ENCODE results near the gene SRCIN1.
A peak's percentile ranks its signal among the peaks of the same experiment; 100 is the strongest.
"Not testable (repeated sequence)": the region's sequence is repeated elsewhere in the genome, so short reads cannot be mapped to it uniquely, and the experiment has no call there.

SRCIN1 gene

DNA sequence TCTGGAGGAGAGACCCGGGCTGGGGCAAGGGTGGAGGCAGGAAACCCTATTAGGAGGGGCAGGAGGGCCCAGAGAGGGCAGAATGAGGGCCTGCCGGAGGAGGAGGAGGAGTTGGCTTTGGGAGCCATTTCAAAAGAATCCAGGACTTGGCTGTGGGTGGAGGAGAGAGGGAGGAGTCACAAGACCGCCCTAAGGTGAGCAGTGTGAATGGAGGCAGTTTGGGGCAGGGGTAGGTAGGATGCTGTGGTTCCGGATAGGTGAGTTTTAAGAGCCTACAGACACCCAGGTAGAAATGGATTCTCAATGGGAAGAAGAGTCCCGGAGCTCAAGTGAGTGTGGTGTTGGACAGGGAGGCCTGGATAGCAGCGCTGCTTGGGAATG, 97.2 kb downstream of the SRCIN1 start:
- intact Hi-C loops (cut with DNase I) = no loop called here
- peak in 1 of 42 donors; percentile 17 for DNase-seq

DNA sequence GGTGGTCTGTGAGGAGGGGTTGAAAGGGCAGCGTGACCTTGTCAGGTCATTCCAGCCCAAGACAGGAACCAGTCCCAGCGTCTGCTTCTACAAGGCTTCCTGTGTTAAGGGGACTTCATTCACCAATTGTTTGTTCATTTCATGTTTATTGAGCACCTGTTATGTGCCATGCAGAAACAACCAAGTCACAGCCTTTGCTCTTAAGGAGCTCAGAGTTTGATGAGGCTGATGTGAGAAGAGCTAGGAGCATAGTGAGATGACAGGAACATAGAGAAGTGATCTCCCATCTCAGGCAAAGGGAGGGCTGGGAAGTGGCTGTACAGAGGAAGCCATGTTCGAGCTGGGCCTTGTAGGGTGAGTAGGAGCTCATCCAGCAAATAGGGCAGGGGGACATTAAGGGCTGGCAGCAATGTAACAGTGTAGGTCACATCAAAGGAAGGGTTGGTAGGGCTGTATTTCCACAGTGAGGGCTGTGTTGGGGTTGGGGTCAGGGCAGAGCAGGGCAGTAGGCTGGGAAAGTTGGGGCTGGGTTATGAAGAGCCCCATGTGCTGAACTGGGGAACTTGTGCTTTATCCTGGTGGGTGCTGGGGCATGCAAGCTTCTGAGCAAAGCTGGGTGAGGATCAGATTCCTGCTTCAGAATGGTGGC, 97.7 kb downstream of the SRCIN1 start:
- intact Hi-C loops (cut with DNase I) = no loop called here
- peak in 1 of 42 donors; percentile 10 for DNase-seq

DNA sequence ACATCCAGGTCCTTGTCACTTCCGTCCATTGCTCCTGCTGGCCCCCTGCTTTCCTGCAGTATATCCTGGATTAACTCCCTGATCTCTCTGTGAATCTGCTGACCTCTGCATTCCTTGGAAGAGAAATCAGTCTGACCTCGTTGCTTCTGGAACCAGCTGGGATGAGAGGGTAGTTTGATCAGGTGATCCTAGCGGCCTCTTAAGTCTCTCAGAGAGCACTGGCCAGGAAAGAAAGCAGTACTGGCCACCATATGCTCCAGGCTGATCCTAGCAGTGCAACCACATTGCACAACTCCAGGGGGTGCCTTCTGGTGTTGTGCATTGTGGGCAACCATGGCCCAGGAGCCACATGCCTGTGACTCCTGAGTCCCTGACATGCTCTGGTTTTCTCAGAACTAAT, 98.3 kb downstream of the SRCIN1 start:
- peak in 1 of 42 donors; percentile 10 for DNase-seq
- intact Hi-C loops (cut with DNase I) = no loop called here

DNA sequence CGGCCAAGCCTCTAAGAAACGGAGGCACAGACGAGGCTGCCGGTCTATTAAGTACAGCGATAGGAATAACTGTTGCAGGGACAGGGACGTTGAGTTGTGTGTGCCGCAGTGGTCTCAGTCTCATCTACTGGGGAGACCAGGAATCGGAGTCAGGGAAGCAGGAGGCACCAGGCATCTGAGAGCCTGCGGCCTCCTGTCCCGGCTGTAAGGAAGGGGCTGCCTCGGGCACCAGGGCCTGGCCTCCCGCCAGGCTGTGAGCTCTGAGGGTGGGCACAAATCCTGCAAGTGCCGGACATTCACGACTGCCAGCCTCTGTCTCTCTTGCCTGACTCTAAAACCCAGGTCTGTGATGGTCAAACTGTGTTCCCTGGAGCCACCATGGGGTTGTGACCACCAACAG, 101.5 kb downstream of the SRCIN1 start:
- DNase-seq = peak in 1 of 42 donors; percentile 14
- intact Hi-C loops (cut with DNase I) = no loop called here

DNA sequence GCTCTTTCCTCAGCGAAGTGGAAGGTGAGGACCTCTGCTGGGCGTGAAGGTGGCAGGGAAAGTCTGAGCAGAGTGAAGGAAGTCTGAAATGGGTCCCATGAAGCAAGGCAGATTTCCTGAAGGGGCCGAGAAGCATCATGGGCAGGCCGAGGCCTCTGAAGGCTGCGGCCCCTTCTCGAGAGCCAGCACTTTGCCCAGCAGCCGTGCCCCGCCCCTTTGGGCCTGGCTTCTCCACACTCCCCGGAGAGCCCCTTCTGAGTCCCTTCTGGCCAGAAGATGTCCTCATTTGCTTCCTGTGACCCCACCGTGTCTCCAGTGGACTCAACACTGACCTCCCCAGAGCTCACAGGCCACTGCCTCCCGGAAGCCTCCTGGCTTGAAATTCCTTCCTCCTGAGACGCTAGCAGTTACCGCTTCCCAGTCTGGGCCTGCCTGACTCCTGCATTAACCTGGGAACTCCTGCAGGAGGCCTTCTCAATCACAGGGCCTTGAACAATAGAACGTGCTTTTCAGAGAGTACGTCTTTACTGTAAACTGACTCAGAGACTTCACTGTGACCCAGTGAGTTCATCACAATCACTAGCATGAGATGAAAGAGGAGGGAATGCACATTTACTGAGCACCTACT, 102.4 kb downstream of the SRCIN1 start:
- intact Hi-C loops (cut with DNase I) = not testable (repeated sequence)
- peak in 1 of 42 donors; percentile 12 for DNase-seq

DNA sequence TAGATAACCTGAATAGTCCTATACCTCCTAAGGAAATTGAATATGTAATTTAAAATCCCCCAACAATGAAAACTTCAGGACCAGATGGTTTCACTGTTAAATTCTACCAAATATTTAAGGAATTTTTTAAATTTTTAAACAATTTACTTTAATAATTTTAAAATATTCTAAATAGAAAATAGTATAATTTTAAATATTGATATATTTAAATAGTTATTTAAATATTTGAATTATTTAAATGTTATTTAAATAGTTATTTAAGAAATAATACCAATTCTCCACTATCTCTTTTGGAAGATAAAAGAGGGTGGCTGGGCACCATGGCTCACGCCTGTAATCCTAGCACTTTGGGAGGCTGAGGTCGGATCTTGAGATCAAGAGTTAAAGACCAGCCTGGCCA, 104.0 kb downstream of the SRCIN1 start:
- intact Hi-C loops (cut with DNase I) = not testable (repeated sequence)

DNA sequence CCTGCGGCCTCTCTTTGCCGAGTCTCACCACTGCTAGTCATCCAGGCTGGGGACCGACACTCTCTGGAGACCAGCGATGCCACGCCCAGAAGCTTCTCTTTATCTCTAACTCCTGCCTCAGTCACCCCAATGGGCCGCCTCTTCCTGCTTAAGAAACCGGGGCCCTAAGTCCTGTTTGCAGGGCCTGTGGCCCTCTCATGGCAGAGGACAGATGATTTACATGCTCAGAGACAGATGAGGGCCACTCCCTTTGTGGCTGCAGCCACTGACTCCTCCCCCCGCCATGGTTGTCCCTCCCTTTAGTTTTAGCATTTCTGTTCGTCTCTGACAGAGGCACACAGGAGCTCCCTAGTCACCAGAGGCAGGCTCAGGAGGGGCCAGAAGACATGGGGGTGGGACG, 106.5 kb downstream of the SRCIN1 start:
- intact Hi-C loops (cut with DNase I) = not testable (repeated sequence)

More for the DNA sequence above, 104.0 kb downstream of the SRCIN1 start:
- not testable (repeated sequence) for DNase-seq

DNA sequence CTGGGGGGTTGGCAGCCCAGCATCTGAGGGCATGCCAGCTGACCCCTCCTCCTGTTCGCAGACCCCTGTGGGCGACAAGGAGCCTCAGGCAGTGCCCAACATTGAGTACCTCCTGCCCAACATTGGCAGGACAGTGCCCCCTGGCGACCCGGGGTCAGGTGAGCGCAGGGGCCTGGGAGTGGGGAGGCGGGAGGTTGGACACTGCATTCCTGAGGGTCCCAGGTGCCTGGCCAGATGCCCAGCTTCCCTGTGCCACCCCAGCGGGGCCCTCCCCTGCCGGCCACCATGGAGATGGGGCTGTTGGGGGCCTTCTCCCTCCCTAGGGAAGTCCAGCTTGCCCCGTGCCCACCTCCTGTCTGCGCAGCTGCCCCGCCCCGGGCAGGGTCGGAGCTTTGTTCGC, 107.4 kb downstream of the SRCIN1 start:
- intact Hi-C loops (cut with DNase I) = no loop called here

More for the DNA sequence above, 106.5 kb downstream of the SRCIN1 start:
- DNase-seq = peak in 1 of 42 donors; percentile 9

DNA sequence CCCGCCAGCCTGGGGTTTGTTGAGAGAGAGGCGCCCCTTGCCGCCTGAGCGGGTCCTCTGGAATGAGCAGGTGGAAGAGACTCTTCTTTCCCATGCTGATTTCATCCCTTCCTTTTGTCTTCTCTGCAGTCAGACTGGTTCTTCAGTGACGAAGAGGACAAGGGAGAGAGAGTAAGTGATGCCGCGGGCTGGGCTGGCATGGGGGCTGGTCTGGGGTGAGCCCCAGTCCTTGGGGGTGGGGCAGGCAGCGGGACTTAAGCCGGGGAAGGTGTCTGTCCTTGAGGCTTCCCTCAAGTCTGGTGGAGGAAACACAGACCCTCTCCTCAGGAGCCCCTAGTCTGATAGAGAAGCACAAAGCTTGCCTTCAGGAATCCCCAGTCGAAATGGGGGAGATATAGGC, 108.1 kb downstream of the SRCIN1 start:
- intact Hi-C loops (cut with DNase I); DNase-seq: not testable (repeated sequence)

More for the DNA sequence above, 107.4 kb downstream of the SRCIN1 start:
- DNase-seq = peak in 1 of 42 donors; percentile 17

DNA sequence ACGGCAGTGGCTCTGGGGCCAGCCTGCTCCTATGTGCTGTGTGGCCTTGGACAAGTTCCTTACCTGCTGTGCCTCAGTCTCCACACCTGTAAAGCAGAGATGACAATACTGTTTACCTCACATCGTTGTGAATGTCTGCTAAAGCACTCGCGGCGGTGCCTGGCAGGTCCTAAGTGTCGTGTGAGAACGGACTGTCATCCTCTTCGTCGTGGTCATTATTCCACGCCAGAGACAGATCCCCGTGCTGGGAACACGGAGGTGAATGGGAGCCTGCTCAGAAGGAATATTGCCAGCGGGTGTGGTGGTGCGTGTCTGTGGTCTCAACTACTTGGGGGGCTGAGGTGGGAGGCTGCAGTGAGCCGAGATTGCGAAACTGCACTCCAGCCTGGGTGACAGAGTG, 111.6 kb downstream of the SRCIN1 start:
- DNase-seq = not testable (repeated sequence)
- intact Hi-C loops (cut with DNase I) = loop anchor here (5.0 kb wide), 1 partner anchor 173 kb away; no protein-coding TSS in a partner anchor

DNA sequence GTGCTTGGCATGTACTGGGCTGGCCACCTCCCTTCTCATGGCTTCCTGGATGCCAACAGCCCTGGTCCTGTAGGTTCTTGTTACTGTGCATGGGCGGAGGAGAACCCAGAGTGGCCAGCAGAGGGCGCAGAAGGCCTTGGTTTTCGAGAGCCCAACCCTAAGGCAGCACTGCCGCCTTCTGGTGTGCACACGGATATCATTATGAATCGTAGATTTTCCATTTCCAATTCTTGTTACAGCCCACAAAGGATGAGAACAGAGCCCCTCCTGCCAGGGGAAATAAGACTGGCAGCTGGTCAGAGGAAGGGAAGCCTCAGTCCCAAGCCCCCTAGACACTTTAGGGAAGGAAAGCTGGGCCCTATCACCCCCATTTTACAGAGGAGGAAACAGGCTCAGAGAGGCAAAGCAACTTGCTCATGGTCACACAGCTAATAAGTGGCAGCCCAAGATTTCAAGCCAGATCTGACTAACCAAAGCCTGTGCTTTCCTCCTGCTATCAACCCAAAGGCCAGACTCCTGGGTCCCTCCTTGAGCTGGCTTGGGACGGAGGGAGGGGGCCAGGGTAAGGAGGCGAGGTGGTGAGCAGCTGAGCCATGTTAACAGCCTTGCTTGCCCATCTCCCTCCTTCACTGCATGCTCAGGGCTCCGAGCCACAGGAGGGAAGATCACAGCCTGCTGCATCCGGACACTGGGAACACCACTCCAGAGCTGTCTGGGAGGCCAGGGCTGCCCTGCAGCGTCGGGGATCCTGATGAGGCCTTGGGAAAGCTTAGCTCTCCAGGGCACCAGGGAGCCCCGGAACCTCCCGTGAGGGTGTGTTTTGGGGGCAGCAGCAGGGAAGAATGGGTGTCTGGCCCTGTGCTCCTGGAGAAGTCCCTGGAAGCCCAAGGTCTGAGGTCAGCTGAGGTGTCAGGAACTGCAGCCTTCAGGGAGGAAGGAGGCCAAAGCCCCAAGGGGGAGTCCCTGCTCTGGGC, 113.4 kb downstream of the SRCIN1 start:
- intact Hi-C loops (cut with DNase I) = loop anchor here (5.0 kb wide), 1 partner anchor 175 kb away; no protein-coding TSS in a partner anchor
- peak; percentile 75 to 97 (median 93) for DNase-seq

DNA sequence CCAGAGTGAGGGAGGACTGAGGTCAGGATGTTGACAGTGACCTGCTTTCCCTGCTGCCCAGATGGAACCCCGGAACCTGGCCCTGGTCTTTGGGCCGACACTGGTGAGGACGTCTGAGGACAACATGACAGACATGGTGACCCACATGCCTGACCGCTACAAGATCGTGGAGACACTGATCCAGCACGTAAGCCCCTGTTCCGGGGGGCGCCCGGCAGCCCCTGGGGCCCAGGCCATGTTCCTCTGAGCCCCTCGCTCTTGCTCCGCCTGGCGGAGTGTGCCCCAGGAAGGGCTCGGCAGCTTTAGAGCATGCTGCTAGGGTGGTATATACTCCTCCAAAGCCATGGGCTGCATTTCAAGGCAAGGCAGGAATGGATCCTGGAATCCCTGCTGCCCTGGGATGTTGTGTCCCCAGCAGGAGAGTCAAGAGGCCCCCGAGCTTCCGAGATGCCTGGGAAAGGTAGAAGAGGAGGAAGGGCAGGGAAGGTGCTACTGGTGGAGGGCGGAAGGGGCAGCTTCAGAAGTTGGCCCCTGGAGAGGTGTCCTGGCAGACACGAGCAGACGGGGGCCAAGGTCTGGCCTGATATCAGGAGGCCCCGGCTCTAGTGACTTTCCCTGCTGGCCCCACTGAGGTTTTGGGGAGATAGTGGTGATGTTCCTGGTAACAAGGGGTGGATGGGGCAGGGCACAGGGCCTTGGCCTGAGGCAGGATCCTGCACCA, 114.2 kb downstream of the SRCIN1 start:
- DNase-seq = not testable (repeated sequence)
- intact Hi-C loops (cut with DNase I) = loop anchor here (5.0 kb wide), 1 partner anchor 176 kb away; no protein-coding TSS in a partner anchor

DNA sequence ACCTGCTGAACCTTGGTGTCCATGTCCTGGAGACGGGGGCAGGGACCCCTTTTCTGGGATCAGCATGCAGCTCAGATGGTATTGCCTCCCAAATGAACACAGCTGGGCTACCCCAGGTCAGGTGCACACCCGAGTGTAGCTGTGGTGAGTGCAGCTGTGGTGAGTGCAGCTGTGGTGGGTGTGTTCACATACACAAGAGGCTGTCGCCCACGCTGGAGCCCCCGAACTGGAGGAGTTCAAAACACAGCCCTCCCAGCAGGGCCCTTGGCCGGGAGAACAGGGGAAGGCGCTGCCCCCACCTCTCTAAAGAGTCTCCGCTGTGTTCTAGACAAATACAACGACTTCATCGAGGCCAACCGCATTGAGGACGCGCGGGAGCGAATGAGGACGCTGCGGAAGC, 116.0 kb downstream of the SRCIN1 start:
- intact Hi-C loops (cut with DNase I) = loop anchor here (5.0 kb wide), 1 partner anchor 178 kb away; no protein-coding TSS in a partner anchor
- DNase-seq = not testable (repeated sequence)

DNA sequence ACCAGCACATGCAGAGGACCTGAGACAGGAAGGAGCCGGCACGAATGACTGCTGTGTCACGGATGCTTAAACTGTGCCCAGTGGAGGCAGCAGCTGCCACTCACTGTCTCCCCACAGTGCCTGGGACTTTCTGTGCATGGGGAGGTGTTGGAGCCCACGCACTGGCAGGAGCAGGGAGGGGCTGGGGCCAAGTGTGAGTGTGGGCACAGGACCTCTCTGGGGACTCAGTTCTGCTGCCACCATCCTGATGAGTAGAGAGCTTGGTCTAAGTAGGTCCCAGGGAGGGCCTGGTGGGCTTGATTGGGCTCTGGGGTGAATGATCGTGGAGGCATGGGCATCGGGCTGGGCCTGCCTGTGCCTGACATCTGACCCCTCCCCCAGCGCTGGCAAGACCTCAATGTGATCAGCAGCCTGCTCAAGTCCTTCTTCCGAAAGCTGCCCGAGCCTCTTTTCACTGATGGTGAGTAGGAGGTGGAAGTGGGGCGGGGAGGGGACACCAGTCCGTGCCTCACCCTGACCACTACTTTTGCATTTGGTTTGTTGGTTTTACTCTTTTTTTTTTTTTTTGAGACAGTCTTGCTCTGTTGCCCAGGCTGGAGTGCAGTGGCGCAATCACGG, 120.0 kb downstream of the SRCIN1 start:
- intact Hi-C loops (cut with DNase I) = not testable (repeated sequence)
- peak in 18 of 42 donors; percentile 17 to 77 (median 43) for DNase-seq

DNA sequence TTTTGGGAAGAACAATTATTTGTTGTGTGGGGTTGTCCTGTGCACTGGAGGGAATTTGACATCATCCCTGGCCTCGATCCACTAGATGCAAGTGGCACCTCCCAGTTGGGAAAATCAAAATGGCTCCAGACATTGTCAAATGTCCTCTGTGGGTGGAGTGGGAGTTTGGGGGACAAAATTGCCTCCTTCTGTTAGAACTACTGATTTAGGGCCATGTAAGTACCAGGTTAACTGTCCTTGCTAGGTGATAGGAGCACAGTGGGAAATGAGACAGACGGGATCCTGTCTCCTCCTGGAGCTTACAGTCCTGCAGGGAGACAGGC, 120.6 kb downstream of the SRCIN1 start:
- DNase-seq = no peak
- intact Hi-C loops (cut with DNase I) = no loop called here

DNA sequence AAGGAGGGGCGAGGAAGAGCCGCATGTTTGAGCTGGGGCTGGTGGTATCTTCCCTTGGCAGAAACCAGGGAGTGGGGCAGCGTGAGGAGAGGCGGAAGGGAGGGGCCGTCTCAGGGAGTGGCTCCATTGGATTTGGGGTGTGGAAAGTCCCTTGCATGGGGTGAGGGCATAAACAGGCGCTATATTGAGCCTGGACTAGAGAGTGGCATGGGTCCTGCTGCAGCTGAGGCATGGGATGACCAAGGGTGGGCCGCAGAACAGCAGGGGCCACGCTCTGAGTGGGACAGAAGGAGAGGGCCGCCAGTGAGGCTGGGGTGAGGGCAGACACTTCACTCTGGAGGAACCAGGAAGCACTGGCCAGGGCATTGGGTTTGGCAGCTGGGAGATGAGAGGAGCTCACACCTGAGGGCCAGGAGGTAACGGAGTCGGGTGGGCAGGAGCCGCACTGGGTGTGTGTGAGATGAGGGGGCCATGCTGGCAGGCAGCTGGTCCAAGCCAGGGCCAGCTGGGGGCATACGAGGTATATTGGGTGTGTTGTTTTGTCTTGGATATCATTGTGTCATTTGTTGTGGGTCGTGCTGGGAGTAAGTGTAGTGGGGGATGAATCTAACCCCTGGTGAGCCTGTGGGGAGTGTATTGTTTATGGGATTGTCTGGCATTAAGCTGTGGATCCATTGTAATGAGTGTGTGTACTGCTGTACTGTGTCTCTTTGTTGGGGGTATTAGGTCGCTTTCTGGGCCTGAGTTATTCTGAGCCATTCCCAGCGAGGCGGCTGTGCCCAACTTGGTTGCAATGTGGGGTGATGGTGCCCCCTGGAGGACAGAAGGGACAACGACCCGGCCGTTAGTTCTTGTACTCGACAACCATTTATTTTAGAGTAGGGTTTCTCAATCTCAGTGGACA, 121.3 kb downstream of the SRCIN1 start:
- intact Hi-C loops (cut with DNase I) = loop anchor here (5.0 kb wide), 2 partner anchors 42 to 57 kb away; partner anchors contain the start of gene ARHGAP23
- DNase-seq = peak; percentile 55 to 95 (median 88)

DNA sequence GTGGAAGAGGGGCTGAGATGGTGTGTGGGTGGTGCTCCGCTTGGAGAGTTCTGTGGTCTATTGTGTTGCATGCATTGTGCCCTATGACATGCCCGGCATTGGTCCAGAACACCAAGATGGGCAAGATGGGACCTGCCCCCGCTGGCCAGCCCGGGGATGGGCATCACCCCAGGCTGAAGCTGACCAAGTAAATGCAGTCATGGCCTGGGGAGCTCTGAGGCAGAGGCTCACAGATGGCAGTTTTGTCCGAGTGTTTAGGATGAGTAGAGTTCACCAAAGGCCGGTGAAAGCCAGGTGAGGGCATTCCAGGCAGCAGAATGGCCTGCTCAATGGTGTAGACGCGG, 123.1 kb downstream of the SRCIN1 start:
- intact Hi-C loops (cut with DNase I) = loop anchor here (5.0 kb wide), 2 partner anchors 40 to 55 kb away; partner anchors contain the start of gene ARHGAP23
- peak in 1 of 42 donors; percentile 56 for DNase-seq
